ENCODE data around the gene OR51E1. TPM values are rescaled to one million over a fixed set of nuclear protein-coding genes. Genes with fewer than 3 reads are reported as not detected.

Gene OR51E1
- not detected for total RNA-seq
- not detected for total RNA-seq (2013)

GRCh38 chr11:4643682-4644081, at the start of gene OR51E1:
Gene OR51E1, plus strand, starts transcription at chr11:4643982. Its CDS starts 8,545 bp downstream, at chr11:4652527.
- H3K27me3 ChIP-seq (ENCODE audit: control insufficient read depth, insufficient read depth, low read length) = no peaks in the 10 kb centered on the region
- Mint-ChIP-seq H3K27ac (no peak within 1 kb of the TSS), H3K4me1 (no peaks in the 10 kb centered on the region), H3K4me3 (no peak within 1 kb of the TSS), H3K36me3 (no peaks in the 10 kb centered on the region), H3K27me3 (ENCODE audit: low read depth in 2 of 2) (peaks cover 14 to 17% of the 10 kb centered on the region in 2 donors), H3K9me3 (no peaks in the 10 kb centered on the region)
- TF ChIP-seq, protein P1, sequence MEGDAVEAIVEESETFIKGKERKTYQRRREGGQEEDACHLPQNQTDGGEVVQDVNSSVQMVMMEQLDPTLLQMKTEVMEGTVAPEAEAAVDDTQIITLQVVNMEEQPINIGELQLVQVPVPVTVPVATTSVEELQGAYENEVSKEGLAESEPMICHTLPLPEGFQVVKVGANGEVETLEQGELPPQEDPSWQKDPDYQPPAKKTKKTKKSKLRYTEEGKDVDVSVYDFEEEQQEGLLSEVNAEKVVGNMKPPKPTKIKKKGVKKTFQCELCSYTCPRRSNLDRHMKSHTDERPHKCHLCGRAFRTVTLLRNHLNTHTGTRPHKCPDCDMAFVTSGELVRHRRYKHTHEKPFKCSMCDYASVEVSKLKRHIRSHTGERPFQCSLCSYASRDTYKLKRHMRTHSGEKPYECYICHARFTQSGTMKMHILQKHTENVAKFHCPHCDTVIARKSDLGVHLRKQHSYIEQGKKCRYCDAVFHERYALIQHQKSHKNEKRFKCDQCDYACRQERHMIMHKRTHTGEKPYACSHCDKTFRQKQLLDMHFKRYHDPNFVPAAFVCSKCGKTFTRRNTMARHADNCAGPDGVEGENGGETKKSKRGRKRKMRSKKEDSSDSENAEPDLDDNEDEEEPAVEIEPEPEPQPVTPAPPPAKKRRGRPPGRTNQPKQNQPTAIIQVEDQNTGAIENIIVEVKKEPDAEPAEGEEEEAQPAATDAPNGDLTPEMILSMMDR (IDR thresholded peaks at IDR 0.05) = no peak
- WGBS (ENCODE audit: insufficient coverage) = 84% methylated on average over 2 of the region's 3 CpGs
- ATAC-seq (no peak), DNase-seq (no peak)
- H3K4me3 ChIP-seq (ENCODE audit: low read length) = no peak within 1 kb of the TSS
- no peaks in the 10 kb centered on the region for H3K4me1 ChIP-seq (ENCODE audit: control insufficient read depth, insufficient read depth, low read length)
- intact Hi-C loops (cut with micrococcal nuclease) = no loop called here
- H3K27ac ChIP-seq (ENCODE audit: low read length) = no peak within 1 kb of the TSS
- no peaks in the 10 kb centered on the region for H3K36me3 ChIP-seq (ENCODE audit: control insufficient read depth, insufficient read depth, low read length)
- no peaks in the 10 kb centered on the region for H3K9me3 ChIP-seq (ENCODE audit: control insufficient read depth, insufficient read depth, low read length)

DNA sequence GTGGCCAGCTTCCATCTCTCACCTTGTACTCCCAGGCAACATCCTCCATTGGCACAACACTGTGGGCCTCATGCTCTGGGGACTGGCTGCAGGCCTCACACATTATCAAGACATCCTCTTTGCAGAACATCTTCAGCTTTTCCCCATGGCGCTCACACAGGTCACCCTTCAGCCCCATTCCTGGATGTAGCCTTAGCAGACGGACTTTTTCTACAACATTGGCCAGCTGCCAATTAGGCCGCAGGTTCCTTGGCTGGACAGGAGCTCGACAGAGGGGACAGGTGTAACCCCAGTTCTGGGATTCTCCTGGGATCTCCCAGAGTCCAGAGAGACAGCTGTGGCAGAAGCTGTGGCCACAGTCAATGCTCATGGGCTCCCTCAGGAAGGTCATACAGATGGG, 38.7 kb upstream of the OR51E1 start:
- H3K27ac Mint-ChIP-seq = no peak overlapping the region
- H3K4me3 Mint-ChIP-seq = no peak overlapping the region

DNA sequence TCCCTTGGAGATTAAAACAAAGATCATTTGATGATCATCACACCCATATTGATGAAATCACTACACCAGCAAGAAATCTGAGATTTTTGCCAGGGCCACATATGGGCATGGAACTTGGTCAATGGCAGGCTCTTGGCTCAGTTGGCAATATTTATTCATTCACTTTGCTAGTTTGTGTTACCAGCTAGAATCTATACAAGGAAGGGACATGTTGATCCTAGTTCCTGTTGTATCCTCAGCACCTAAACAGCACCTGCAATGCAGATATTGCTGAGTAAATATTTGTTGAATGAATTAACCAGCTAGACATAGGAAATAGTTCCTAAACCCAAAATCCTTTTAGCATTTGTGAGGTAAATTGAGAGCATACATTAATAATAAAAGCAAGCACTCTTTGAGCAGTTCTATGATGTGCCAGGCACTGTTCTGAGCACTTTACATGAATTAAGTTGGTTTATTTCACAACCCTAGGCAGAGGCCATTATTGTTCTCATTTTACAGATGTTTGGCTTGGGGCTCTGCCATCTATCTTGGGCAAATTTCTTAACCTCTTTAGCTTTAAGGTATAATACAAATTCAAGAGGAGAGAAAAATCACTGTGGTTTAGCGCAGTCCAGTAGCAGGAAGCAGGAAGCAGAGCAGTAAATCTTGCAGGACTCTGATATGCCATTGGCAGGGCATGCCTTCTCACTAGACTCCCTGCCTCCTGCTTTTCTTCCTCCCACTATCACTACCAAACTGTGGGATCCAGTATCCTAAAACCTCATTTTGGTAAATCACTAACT, 37.4 kb upstream of the OR51E1 start:
- peak overlapping the region; percentile 88 to 90 for H3K27ac Mint-ChIP-seq
- Histone ChIP-seq H3K4me1 (ENCODE audit: control insufficient read depth, insufficient read depth, low read length) (peaks cover 15% of the 10 kb centered on the region), H3K9me3 (ENCODE audit: control insufficient read depth, insufficient read depth, low read length) (no peaks in the 10 kb centered on the region), H3K27ac (ENCODE audit: low read length) (no peak overlapping the region), H3K27me3 (ENCODE audit: control insufficient read depth, insufficient read depth, low read length) (no peaks in the 10 kb centered on the region), H3K36me3 (ENCODE audit: control insufficient read depth, insufficient read depth, low read length) (peaks cover 31% of the 10 kb centered on the region), H3K4me3 (ENCODE audit: low read length) (no peak overlapping the region)
- TF ChIP-seq, protein P1 (IDR thresholded peaks at IDR 0.05) = no peak
- peaks cover 54 to 60% of the 10 kb centered on the region in 2 donors for H3K4me1 Mint-ChIP-seq
- WGBS (ENCODE audit: insufficient coverage) = 19% methylated on average over 1 of the region's 1 CpG
- H3K9me3 Mint-ChIP-seq = peaks cover 0 to 2% of the 10 kb centered on the region in 2 donors
- no peak for ATAC-seq
- peak overlapping the region; percentile 94 for H3K4me3 Mint-ChIP-seq
- no peaks in the 10 kb centered on the region for H3K27me3 Mint-ChIP-seq (ENCODE audit: low read depth in 2 of 2)
- DNase-seq = peak in 1 of 2 donors; percentile 4
- peaks cover 25% of the 10 kb centered on the region for H3K36me3 Mint-ChIP-seq
- intact Hi-C loops (cut with micrococcal nuclease) = loop anchor here (10.0 kb wide), 1 partner anchor 1078 kb away; the partner anchor contains the start of genes TRIM22 and TRIM5

More for the DNA sequence above, 38.7 kb upstream of the OR51E1 start:
- H3K27me3 ChIP-seq (ENCODE audit: control insufficient read depth, insufficient read depth, low read length) = no peaks in the 10 kb centered on the region
- peaks cover 12% of the 10 kb centered on the region for H3K4me1 ChIP-seq (ENCODE audit: control insufficient read depth, insufficient read depth, low read length)
- peaks cover 47 to 53% of the 10 kb centered on the region in 2 donors for H3K4me1 Mint-ChIP-seq
- no peak overlapping the region for H3K4me3 ChIP-seq (ENCODE audit: low read length)
- H3K36me3 ChIP-seq (ENCODE audit: control insufficient read depth, insufficient read depth, low read length) = peaks cover 43% of the 10 kb centered on the region
- 96% methylated on average over 4 of the region's 4 CpGs for WGBS (ENCODE audit: insufficient coverage)
- no peaks in the 10 kb centered on the region for H3K27me3 Mint-ChIP-seq (ENCODE audit: low read depth in 2 of 2)
- no peaks in the 10 kb centered on the region for H3K9me3 ChIP-seq (ENCODE audit: control insufficient read depth, insufficient read depth, low read length)
- intact Hi-C loops (cut with micrococcal nuclease) = loop anchor here (10.0 kb wide), 1 partner anchor 1080 kb away; the partner anchor contains the start of genes TRIM22 and TRIM5
- DNase-seq (no peak), ATAC-seq (no peak)
- H3K27ac ChIP-seq (ENCODE audit: low read length) = no peak overlapping the region
- peaks cover 0 to 2% of the 10 kb centered on the region in 2 donors for H3K9me3 Mint-ChIP-seq
- TF ChIP-seq, protein P1 (IDR thresholded peaks at IDR 0.05) = no peak
- H3K36me3 Mint-ChIP-seq = peaks cover 32% of the 10 kb centered on the region
